ENCODE results near the gene GDF11.

GDF11 gene

DNA sequence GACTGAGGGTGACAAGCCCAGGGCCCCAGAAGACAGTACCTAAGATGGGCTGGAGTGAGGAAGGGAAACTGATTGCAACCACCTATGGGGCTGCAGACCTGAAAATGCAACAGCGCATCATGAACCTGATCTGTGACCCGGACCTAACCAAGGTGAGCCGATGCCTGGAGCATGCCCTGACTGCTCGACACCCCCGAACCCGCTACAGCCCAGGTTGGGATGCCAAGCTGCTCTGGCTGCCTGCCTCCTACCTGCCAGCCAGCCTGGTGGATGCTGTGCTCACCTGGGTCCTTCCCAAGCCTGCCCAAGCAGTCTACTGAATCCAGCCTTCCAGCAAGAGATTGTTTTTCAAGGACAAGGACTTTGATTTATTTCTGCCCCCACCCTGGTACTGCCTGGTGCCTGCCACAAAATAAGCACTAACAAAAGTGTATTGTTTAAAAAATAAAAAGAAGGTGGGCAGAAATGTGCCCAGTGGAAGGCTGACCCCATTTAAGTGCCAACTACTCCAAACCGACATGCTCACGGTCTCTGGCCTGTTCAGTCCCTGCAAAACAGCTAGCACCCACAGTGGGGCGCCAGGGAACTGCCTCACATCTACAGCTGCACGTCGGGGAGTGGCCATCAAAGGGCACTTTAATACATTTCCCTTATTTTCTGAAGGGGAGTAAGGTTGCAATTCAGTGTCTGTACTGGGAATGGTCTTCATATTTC is 18.5 kb upstream of the GDF11 start:
- DNase-seq = peak; percentile 55

GRCh38 chr12:55724940-55725309 is 18.0 kb upstream of the GDF11 start:
- no peak for DNase-seq

- no peak for DNase-seq
These were observed 17.4 kb upstream of the GDF11 start for GRCh38 chr12:55725556-55725955.

DNA sequence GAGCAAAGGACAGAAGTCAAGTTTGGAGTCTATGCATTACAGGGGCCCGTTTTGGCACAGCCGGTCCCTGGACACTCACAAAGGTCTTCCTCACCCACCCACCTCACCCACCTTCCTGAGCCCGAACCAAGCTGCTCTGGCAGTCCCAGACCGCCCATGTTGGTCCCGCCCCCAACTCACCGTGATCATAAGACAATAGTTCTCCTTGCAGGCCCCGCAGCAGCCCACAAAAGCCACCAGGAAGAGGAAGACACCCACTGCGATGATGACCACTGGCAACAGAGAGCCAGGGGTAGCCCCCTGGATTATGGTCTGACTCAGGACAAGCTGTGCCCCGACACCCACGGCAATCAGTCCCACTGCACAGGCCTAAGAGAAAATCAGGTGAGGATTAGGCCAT is 16.0 kb upstream of the GDF11 start:
- no peak for DNase-seq

DNA sequence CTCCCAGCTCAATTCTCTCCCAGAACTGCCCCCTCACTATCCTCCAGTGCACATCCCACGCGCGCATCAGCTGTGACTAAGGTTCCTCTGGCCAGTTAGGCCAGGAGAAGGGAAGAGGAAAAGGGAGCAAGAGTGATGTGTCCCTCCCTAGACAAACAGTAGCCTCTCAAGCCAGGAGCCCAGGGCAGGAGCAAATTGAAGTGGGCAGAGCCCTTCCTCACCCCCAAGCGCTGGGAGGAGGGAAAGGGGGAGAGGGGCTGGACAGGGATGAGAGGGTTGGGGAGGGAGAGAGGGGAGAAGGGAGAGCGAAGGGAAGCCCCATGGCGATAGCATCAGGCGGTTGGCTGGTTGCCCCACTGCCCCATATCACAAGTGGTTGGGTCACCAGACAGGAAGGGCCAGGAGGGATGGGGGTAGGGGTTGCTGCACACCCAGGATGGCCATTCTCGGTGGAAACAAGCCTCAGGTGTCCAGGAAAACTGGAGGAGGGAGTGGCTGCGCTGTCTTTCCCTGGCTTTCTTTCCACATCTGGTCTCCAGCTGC is 15.2 kb upstream of the GDF11 start:
- DNase-seq = no peak

GRCh38 chr12:55728186-55728938 is 14.6 kb upstream of the GDF11 start:
- DNase-seq = peak; percentile 54

DNA sequence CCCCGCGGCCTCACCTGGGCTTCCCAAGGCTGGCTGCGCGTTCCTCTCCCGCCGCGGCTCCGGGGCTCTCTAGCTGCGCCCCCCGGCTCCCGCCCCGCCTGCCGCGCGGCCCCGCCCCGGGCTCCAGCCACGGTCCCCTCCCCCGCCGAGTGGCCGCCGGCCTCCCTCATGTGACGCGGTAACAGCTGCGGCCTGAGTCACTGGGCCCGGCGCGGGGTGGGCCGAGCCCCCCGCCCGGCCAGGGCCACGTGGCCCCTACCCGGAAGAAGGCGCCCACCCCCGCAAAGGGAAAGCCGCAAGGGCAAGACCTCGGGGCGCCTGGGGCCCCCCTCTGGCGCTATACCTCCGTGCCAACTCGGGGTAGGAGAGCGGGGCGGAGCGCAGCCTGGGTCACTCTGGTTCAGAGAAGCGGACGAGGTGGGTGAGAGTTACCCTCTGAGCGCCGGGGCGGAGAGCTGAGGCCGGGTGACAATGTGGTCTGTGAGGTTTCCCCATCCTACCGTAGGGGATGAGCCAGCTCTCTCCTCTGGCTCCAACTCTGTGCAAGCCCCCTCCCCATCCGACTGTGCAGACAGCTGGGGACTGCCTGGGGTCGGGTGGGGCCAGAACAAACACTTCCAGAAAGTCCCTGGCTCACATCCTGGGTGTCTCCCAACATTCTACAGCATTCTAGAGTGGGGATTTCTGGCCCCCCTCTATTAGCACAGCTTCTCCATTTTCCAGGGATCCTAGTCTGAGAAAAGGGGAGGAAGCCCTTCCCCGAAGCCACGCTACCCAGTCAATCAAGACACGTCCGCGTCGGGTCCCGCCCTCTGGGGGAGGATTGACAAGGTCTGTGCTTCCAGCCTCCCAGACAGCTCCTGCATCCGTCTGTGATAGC is 13.7 kb upstream of the GDF11 start, which contains the start of gene CD63:
Gene CD63 (minus strand): TSS at position 71 of the 880 bp plus-strand sequence. CDS start 668 bp downstream, outside the sequence.
- DNase-seq = peak; percentile 75

DNA sequence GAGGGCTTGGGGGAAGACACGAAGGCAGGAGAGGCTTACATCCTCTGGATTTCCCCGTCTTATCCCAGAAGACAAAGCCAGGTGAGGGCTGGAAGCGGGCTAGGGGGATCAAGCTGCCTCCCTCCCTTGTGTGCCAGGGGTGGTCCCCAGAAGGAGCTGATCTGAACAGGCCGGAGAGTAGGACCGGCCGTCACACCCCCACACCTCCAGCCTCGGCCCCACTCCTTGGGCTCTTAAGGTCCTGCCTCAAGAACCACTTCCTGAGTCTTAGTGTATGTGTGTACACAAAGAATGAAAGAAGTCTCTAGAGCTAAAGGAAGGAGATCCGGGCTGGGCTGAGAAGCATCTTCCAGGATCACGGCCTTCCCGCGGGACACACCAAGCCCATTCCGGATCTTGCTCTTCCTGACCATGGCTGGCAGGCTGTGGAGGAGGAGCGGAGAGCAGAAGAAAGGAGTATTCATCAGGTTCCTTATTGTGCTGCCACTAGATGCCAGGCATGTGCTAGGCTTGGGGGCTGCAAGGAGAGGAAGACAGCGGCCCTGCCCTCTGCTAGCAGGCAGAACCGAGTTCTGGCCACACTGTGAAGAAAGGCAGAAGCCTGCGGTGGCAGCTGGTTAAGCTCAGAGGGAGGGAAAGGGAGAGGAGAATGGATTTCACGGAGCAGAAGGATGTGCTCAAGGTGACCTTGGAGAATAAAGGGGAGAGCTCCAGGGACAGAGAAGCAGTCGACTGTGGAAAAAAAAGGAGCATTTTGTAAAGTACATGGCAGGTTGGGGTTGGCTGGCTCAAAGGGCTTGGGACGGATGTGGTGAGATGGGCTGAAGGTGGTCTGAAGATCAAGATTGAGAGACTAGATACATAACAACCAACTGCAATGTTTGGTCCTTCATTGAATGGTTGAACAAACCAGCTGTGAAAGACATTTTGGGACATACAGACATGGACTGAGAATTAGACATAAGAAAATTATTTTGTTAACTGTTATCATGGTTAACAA is 12.8 kb upstream of the GDF11 start:
- DNase-seq = peak; percentile 62

DNA sequence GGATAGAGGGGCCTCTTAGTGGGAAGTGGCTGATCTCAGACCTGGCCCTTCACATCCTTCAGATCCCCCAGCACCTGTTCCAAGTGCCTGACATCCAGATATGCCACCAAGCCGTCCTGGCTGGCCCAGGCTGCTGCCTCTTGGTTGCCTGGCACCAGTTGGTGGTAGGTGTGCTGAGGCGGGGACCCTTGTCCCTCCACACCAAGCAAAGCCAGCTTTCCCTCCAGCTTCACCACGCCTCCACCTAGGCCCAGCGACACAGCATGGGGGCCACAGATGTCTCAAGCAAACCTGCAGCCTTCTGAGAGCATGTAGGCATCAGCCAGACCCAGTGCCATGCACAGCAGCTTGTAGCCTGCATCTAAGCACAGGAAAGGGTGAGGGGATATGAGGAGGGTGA is 10.6 kb upstream of the GDF11 start:
- DNase-seq = no peak

- no peak for DNase-seq
These were observed 9.8 kb upstream of the GDF11 start for GRCh38 chr12:55733021-55733555.

GRCh38 chr12:55733858-55734257 is 9.1 kb upstream of the GDF11 start:
- no peak for DNase-seq

DNA sequence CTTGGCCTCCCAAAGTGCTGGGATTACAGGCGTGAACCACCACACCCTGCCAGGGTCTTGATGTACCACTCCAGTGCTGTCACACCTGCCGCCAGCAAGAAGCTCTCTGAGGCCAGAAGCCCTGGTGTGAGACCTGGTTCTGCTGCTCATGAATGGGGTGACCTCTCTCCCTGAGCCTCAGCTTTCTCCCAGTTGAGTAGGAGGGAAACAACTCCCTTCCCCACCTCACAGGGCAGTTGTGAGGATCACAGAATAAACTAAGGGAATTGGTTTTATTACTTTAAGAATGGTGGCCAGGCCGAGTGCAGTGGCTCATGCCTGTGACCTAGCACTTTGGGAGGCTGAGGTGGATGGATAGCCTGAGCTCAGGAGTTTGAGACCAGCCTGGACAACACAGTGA is 8.3 kb upstream of the GDF11 start:
- no peak for DNase-seq

- no peak for DNase-seq
These were observed 6.8 kb upstream of the GDF11 start for GRCh38 chr12:55736076-55736475.

- DNase-seq = peak; percentile 47
These were observed 5.9 kb upstream of the GDF11 start for GRCh38 chr12:55736780-55737580.

- DNase-seq = no peak
These were observed 5.3 kb upstream of the GDF11 start for GRCh38 chr12:55737581-55738122.

- peak; percentile 83 for DNase-seq
These were observed 4.5 kb upstream of the GDF11 start for GRCh38 chr12:55738123-55739024.

DNA sequence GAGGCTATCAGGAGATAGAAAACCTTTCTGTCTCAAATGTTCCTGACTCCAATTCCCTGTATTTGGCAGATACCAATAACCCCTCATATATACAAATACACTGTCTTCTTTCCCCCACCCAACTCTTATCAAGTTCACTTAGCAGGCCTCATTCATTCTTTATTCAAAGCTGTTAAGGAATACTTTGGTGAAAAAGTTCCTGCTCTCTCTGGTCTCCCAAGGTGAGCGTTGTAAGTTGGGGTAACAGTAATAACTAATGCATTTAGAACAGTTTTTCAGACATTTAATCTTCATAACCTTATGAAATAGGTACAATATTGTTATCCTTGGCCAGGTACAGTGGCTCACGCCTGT is 3.9 kb upstream of the GDF11 start:
- DNase-seq = no peak

DNA sequence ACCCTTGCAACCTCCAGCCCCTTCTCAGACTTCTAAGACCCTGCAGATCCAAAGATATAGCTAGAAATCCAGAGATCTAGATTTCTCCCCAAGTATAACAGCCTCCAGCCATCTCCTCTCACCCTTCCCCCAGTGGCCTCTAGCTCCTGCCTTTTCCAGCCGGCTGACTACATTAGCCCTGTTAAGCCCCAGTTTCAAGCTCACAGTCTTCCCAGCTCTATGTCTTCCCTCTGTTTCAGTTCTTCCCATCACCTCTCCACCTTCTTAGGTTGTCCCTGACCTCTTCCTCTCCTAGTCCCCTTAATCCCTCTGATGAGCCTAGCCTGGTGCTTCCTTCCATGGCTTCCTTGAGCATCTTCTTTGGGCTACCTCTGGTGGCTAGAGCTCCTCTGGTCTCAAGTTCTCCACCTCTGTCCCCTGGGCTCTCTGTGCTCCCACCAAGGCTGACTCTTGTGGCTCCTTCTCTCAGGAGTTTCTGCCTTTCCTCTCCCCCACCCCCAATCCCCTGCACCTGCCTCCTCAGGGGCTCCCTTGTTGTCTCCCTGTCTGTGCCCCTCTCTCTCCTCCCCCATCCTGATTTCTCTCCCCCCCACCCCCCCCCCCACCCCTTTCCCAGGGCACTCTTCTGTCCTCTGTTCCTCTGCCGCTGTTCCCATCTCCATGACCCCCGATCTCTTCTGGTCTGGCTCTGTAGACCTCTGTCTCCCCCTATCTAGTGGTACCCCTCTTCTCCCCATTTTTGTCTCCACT is 816 bp upstream of the GDF11 start:
- DNase-seq = no peak

All from GDM1 (cell line).